Cortex of kidney (tissue), 1 donor: ENCODE data around the gene SIK1.
"Not testable (repeated sequence)": the region's sequence is repeated elsewhere in the genome, so short reads cannot be mapped to it uniquely, and the experiment has no call there.

Experiments used
- DNase-seq: peaks from one replicate; lab custom pipeline; 2025; lab: John Stamatoyannopoulos, UW

SIK1 gene

GRCh38 chr21:43439316-43440075 is 12.6 kb upstream of the SIK1 start:
- not testable (repeated sequence) for DNase-seq

- not testable (repeated sequence) for DNase-seq
These were observed 9.3 kb upstream of the SIK1 start for GRCh38 chr21:43436272-43436671.

GRCh38 chr21:43433340-43434136 is 6.6 kb upstream of the SIK1 start:
- not testable (repeated sequence) for DNase-seq

- not testable (repeated sequence) for DNase-seq
These were observed 4.0 kb upstream of the SIK1 start for GRCh38 chr21:43430830-43431416.

GRCh38 chr21:43428964-43429363 is 2.0 kb upstream of the SIK1 start:
- not testable (repeated sequence) for DNase-seq

- not testable (repeated sequence) for DNase-seq
These were observed 270 bp upstream of the SIK1 start for GRCh38 chr21:43427242-43427559.

- not testable (repeated sequence) for DNase-seq
These were observed 927 bp downstream of the SIK1 start for GRCh38 chr21:43426004-43426403.

GRCh38 chr21:43419475-43419874 is 7.5 kb downstream of the SIK1 start:
- not testable (repeated sequence) for DNase-seq

GRCh38 chr21:43414576-43414975 is 12.4 kb downstream of the SIK1 start:
- DNase-seq, result not testable (repeated sequence)

GRCh38 chr21:43412020-43412788 is 14.7 kb downstream of the SIK1 start:
- DNase-seq, result not testable (repeated sequence)

- DNase-seq, result not testable (repeated sequence)
These were observed 16.4 kb downstream of the SIK1 start for GRCh38 chr21:43410456-43411068.

GRCh38 chr21:43407139-43407538 is 19.8 kb downstream of the SIK1 start:
- DNase-seq, result not testable (repeated sequence)

- DNase-seq, result not testable (repeated sequence)
These were observed 22.5 kb downstream of the SIK1 start for GRCh38 chr21:43404450-43404849.

GRCh38 chr21:43403651-43404430 is 23.1 kb downstream of the SIK1 start:
- DNase-seq, result not testable (repeated sequence)

GRCh38 chr21:43401125-43401524 is 25.8 kb downstream of the SIK1 start:
- DNase-seq, result not testable (repeated sequence)

GRCh38 chr21:43399595-43400015 is 27.3 kb downstream of the SIK1 start:
- DNase-seq, result not testable (repeated sequence)

GRCh38 chr21:43399136-43399535 is 27.8 kb downstream of the SIK1 start:
- not testable (repeated sequence) for DNase-seq

GRCh38 chr21:43398533-43398932 is 28.4 kb downstream of the SIK1 start:
- not testable (repeated sequence) for DNase-seq

GRCh38 chr21:43398000-43398399 is 28.9 kb downstream of the SIK1 start:
- not testable (repeated sequence) for DNase-seq

- DNase-seq, result not testable (repeated sequence)
These were observed 29.5 kb downstream of the SIK1 start for GRCh38 chr21:43397439-43397808.
